Hepatocyte (in vitro differentiated cells): Measurements from ENCODE around the gene PDGFRA.

ENCODE experiments used
- EZH2 ChIP-seq: fragments of 200-600 bp; sonication (generic); IDR thresholded peaks from 2 replicates; pipeline ENCODE4 v1.6.1; 2016; ENCODE audit warnings: antibody characterized with exemption, mild to moderate bottlenecking, borderline replicate concordance
- TF ChIP-seq, protein P1 (sequence below): fragments of 200-600 bp; sonication (generic); IDR thresholded peaks from 2 replicates; pipeline ENCODE4 v1.5.1; 2016; ENCODE audit warnings: antibody characterized with exemption, mild to moderate bottlenecking; ENCODE audit not compliant: poor library complexity

DNA sequence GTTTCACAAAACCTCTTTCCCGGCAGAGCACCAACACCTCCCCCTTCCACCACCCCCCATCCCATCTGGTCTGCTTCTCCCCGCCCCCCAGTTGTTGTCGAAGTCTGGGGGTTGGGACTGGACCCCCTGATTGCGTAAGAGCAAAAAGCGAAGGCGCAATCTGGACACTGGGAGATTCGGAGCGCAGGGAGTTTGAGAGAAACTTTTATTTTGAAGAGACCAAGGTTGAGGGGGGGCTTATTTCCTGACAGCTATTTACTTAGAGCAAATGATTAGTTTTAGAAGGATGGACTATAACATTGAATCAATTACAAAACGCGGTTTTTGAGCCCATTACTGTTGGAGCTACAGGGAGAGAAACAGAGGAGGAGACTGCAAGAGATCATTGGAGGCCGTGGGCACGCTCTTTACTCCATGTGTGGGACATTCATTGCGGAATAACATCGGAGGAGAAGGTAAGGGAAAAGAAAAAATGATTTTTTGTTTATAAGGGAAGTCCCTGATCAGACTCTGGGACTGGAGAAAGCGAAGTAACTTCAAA lies at the start of gene PDGFRA:
- no peak for TF ChIP-seq EZH2
- TF ChIP-seq, protein P1, sequence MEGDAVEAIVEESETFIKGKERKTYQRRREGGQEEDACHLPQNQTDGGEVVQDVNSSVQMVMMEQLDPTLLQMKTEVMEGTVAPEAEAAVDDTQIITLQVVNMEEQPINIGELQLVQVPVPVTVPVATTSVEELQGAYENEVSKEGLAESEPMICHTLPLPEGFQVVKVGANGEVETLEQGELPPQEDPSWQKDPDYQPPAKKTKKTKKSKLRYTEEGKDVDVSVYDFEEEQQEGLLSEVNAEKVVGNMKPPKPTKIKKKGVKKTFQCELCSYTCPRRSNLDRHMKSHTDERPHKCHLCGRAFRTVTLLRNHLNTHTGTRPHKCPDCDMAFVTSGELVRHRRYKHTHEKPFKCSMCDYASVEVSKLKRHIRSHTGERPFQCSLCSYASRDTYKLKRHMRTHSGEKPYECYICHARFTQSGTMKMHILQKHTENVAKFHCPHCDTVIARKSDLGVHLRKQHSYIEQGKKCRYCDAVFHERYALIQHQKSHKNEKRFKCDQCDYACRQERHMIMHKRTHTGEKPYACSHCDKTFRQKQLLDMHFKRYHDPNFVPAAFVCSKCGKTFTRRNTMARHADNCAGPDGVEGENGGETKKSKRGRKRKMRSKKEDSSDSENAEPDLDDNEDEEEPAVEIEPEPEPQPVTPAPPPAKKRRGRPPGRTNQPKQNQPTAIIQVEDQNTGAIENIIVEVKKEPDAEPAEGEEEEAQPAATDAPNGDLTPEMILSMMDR = no peak
